Neural crest cell (in vitro differentiated cells): Measurements from ENCODE around the gene BUD13. TPM values are rescaled to one million over a fixed set of nuclear protein-coding genes. Genes with fewer than 3 reads are reported as not detected.

Experiments
- DNase-seq: peaks from one replicate; pipeline ENCODE4 v3.0.0; 2021; ENCODE audit warnings: low read depth, mixed read lengths, low spot score
- H3K27ac Mint-ChIP-seq: one replicate; pipeline ENCODE4 v1.8.0; 2021; ENCODE audit warnings: mild to moderate bottlenecking, mixed read lengths; ENCODE audit not compliant: unreplicated experiment
- H3K27me3 Mint-ChIP-seq: 2 replicates; pipeline ENCODE4 v1.8.0; 2021; ENCODE audit warnings: low read depth, mild to moderate bottlenecking, mixed read lengths
- H3K36me3 Mint-ChIP-seq: 2 replicates; pipeline ENCODE4 v1.8.0; 2021; ENCODE audit warnings: low read depth, mild to moderate bottlenecking, mixed read lengths
- H3K4me1 Mint-ChIP-seq: 2 replicates; pipeline ENCODE4 v1.8.0; 2021; ENCODE audit warnings: mixed read lengths
- H3K4me3 Mint-ChIP-seq: one replicate; pipeline ENCODE4 v1.8.0; 2021; ENCODE audit warnings: mild to moderate bottlenecking, mixed read lengths
- H3K9me3 Mint-ChIP-seq: 2 replicates; pipeline ENCODE4 v1.8.0; 2021; ENCODE audit warnings: mixed read lengths
- total RNA-seq: library from RNA; stranded (reverse); gene quantifications from 2 replicates; pipeline ENCODE4 v1.2.1, GENCODE V29; 2021
- TF ChIP-seq, protein P1 (sequence below): fragments of 200-600 bp; sonication (generic); conservative IDR thresholded peaks from 2 replicates; pipeline ENCODE4 v1.5.0; 2021; ENCODE audit warnings: antibody characterized with exemption, mild to moderate bottlenecking

Gene BUD13
- total RNA-seq, 1 donor from 2014 or later = 39.0 TPM

DNA sequence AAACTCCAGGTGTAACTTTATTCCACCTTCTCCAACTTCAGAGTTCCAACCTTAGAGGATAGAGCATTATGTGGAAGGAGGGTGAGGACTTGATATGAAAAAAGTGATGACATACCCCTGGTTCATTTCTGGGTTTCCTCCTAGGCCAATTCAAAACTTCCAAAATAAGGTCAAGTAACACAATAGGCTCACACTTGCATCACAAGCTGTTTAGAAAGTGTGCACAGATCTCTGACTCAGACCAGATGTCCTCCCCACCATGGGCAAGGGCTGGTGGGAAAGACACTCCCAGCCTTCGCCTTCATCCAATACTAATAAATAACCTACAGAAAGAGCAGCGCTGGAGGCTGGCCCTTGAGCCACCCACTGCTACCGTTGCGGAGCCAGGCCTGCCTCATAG lies 5.8 kb upstream of the BUD13 start:
- Mint-ChIP-seq H3K27me3 (no peaks in the 10 kb centered on the region), H3K36me3 (peaks cover 20% of the 10 kb centered on the region), H3K4me3 (no peak overlapping the region), H3K4me1 (peaks cover 7% of the 10 kb centered on the region), H3K27ac (peak overlapping the region; percentile 70), H3K9me3 (no peaks in the 10 kb centered on the region)
- TF ChIP-seq, protein P1, sequence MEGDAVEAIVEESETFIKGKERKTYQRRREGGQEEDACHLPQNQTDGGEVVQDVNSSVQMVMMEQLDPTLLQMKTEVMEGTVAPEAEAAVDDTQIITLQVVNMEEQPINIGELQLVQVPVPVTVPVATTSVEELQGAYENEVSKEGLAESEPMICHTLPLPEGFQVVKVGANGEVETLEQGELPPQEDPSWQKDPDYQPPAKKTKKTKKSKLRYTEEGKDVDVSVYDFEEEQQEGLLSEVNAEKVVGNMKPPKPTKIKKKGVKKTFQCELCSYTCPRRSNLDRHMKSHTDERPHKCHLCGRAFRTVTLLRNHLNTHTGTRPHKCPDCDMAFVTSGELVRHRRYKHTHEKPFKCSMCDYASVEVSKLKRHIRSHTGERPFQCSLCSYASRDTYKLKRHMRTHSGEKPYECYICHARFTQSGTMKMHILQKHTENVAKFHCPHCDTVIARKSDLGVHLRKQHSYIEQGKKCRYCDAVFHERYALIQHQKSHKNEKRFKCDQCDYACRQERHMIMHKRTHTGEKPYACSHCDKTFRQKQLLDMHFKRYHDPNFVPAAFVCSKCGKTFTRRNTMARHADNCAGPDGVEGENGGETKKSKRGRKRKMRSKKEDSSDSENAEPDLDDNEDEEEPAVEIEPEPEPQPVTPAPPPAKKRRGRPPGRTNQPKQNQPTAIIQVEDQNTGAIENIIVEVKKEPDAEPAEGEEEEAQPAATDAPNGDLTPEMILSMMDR = no peak
- no peak for DNase-seq

DNA sequence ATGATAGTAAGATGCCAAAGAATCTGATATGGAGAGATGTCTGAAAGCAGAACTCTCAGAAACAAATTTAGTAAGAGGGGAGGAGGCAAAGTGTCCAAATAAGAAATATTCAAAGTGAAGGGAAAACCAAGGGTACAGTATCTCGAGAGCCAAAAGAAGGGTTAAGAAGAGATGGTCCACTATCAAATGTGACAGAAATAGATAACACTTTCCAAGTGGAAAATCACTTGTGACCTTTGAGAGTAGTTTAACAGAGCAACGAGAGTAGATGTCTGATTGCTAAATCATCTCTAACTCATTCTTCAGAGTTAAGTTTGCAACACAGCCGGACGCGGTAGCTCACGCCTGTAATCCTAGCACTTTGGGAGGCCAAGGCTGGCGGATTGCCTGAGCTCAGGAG lies 4.3 kb upstream of the BUD13 start:
- Mint-ChIP-seq H3K9me3 (no peaks in the 10 kb centered on the region), H3K27ac (no peak overlapping the region), H3K36me3 (peaks cover 18% of the 10 kb centered on the region), H3K27me3 (no peaks in the 10 kb centered on the region), H3K4me3 (no peak overlapping the region), H3K4me1 (peaks cover 18% of the 10 kb centered on the region)
- TF ChIP-seq, protein P1 = no peak
- DNase-seq = no peak

DNA sequence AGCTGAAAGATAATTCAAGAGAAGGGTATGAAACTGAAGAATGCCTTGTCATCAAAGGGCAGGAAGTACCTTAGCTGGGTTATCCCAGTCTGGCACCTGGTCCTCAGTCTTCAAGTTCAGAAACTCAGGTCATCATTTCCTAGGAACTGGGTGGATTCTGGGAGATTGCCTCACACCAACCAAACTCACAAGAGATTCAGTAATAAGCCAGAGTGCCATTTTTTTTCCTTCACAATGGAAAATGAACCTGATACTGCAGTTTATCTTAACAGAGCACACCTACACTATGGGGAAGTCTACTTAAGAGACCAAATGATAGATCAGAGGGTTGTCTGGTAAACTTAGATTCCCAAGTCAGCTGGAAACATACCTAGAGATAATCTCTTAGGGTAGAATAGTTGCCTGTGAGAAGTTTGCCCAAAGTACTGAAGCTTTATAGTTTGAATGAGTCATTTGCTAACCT lies 3.8 kb upstream of the BUD13 start:
- no peak for DNase-seq
- Mint-ChIP-seq H3K27me3 (no peaks in the 10 kb centered on the region), H3K9me3 (no peaks in the 10 kb centered on the region), H3K4me1 (peaks cover 23% of the 10 kb centered on the region), H3K27ac (no peak overlapping the region), H3K4me3 (no peak overlapping the region), H3K36me3 (peaks cover 17% of the 10 kb centered on the region)
- TF ChIP-seq, protein P1 = no peak

DNA sequence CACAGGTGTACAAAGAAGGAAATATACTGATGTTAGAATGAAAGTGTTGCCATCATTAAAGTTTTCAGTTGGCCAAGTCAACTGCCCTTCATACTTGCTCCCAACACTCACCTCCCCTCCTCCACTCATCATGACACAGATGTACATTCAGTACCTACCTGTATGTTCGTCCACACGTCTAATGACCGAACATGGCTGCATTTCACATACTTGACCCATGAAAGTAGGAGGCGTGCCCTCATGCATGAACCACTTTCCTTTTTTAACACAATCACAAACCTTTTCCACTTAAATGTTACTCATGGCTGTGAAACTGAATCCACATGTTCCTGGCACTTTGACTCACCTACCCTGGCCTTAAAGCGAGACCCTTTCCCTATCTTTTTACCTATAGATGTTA lies 3.2 kb upstream of the BUD13 start:
- no peaks in the 10 kb centered on the region for H3K9me3 Mint-ChIP-seq
- peak overlapping the region; percentile 24 for H3K4me3 Mint-ChIP-seq
- peaks cover 29% of the 10 kb centered on the region for H3K4me1 Mint-ChIP-seq
- H3K27ac Mint-ChIP-seq = no peak overlapping the region
- TF ChIP-seq, protein P1 = no peak
- H3K27me3 Mint-ChIP-seq = no peaks in the 10 kb centered on the region
- no peak for DNase-seq
- peaks cover 13% of the 10 kb centered on the region for H3K36me3 Mint-ChIP-seq

DNA sequence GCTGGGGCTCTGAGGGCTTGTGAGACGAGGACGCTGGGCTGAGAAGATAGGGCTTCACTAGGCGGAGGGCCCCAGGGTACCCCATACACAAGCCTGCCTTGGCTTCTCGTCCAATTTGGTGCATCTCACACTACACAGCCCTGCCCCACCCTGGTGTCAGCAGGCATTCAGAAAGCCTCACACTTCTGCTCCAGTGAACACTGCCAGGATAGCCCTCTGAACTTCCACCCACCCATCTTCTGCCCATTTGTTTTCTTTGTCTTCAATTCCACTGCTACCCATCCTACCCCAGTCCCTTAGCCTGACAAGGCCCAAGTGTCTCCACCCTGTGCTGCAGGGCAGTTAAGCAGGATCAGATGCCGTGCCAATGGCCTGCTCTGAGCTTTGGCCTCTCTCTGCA lies 1.9 kb upstream of the BUD13 start:
- TF ChIP-seq, protein P1 = no peak
- Mint-ChIP-seq H3K4me3 (peak overlapping the region; percentile 82), H3K9me3 (no peaks in the 10 kb centered on the region), H3K36me3 (peaks cover 17% of the 10 kb centered on the region), H3K4me1 (peaks cover 32% of the 10 kb centered on the region), H3K27me3 (no peaks in the 10 kb centered on the region), H3K27ac (no peak overlapping the region)
- no peak for DNase-seq
